Measurements from ENCODE around the gene AURKA. TPM values are rescaled to one million over a fixed set of nuclear protein-coding genes. Genes with fewer than 3 reads are reported as not detected.

Gene AURKA
- polyA plus RNA-seq, 1 donor (not counting 4 experiments of a cell fraction or from before 2014, with no cell fraction given) = 36.1 TPM

GRCh38 chr20:56429941-56430340 lies 37.9 kb upstream of the AURKA start:
- no peak overlapping the region for H3K9ac ChIP-seq (ENCODE audit: control insufficient read depth, extremely low read depth, insufficient read depth, low read length)
- no peak overlapping the region for H3K4me2 ChIP-seq (ENCODE audit: control insufficient read depth, extremely low read depth, insufficient read depth, low read depth, low read length)
- H3K4me1 ChIP-seq (ENCODE audit: control insufficient read depth, extremely low read depth, insufficient read depth, low read length) = peaks cover 13% of the 10 kb centered on the region
- H3K27me3 ChIP-seq (ENCODE audit: control insufficient read depth, extremely low read depth, insufficient read depth, low read length) = no peaks in the 10 kb centered on the region
- TF ChIP-seq, protein P1, sequence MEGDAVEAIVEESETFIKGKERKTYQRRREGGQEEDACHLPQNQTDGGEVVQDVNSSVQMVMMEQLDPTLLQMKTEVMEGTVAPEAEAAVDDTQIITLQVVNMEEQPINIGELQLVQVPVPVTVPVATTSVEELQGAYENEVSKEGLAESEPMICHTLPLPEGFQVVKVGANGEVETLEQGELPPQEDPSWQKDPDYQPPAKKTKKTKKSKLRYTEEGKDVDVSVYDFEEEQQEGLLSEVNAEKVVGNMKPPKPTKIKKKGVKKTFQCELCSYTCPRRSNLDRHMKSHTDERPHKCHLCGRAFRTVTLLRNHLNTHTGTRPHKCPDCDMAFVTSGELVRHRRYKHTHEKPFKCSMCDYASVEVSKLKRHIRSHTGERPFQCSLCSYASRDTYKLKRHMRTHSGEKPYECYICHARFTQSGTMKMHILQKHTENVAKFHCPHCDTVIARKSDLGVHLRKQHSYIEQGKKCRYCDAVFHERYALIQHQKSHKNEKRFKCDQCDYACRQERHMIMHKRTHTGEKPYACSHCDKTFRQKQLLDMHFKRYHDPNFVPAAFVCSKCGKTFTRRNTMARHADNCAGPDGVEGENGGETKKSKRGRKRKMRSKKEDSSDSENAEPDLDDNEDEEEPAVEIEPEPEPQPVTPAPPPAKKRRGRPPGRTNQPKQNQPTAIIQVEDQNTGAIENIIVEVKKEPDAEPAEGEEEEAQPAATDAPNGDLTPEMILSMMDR (optimal IDR thresholded peaks at IDR 0.05 in 1 of 3, IDR thresholded peaks at IDR 0.05 in 1 of 3, conservative IDR thresholded peaks at IDR 0.05 in 1 of 3; ENCODE audit: extremely low read depth in 1 of 3, insufficient read depth in 2 of 3, low read length in 3 of 3) = no peak
- TF ChIP-seq EZH2 (IDR thresholded peaks at IDR 0.05; ENCODE audit: low read length) = no peak
- H3K27ac ChIP-seq (ENCODE audit: control insufficient read depth, insufficient read depth, low read length) = no peak overlapping the region
- dilution Hi-C loops (cut with MboI; ENCODE audit: extremely low pct_ligation_motif_present, low sequenced_read_pairs) = no loop called here
- no peak overlapping the region for H2AFZ ChIP-seq (ENCODE audit: control insufficient read depth, low read length)
- no peak overlapping the region for H3K4me3 ChIP-seq (ENCODE audit: control insufficient read depth in 2 of 3, extremely low read depth in 1 of 3, insufficient read depth in 2 of 3, low read depth in 1 of 3, low read length in 3 of 3)
- H3K79me2 ChIP-seq (ENCODE audit: control insufficient read depth, insufficient read depth, low read length) = no peaks in the 10 kb centered on the region
- DNase-seq (ENCODE audit: low read depth, low spot score) = no peak
- no peaks in the 10 kb centered on the region for H3K9me1 ChIP-seq (ENCODE audit: control insufficient read depth, extremely low read depth, insufficient read depth, low read length)
- no peaks in the 10 kb centered on the region for H3K9me3 ChIP-seq (ENCODE audit: control insufficient read depth, low read depth, low read length)
- H3K36me3 ChIP-seq (ENCODE audit: control insufficient read depth in 2 of 2, extremely low read depth in 1 of 2, insufficient read depth in 2 of 2, low read length in 2 of 2) = no peaks in the 10 kb centered on the region
- H4K20me1 ChIP-seq (ENCODE audit: control insufficient read depth, extremely low read depth, insufficient read depth, low read length) = no peaks in the 10 kb centered on the region
- FAIRE-seq = no peak

GRCh38 chr20:56429502-56429901 lies 37.5 kb upstream of the AURKA start:
- Histone ChIP-seq H4K20me1 (ENCODE audit: control insufficient read depth, extremely low read depth, insufficient read depth, low read length) (no peaks in the 10 kb centered on the region), H3K4me3 (ENCODE audit: control insufficient read depth in 2 of 3, extremely low read depth in 1 of 3, insufficient read depth in 2 of 3, low read depth in 1 of 3, low read length in 3 of 3) (no peak overlapping the region), H3K4me2 (ENCODE audit: control insufficient read depth, extremely low read depth, insufficient read depth, low read depth, low read length) (no peak overlapping the region), H3K36me3 (ENCODE audit: control insufficient read depth in 2 of 2, extremely low read depth in 1 of 2, insufficient read depth in 2 of 2, low read length in 2 of 2) (no peaks in the 10 kb centered on the region), H3K79me2 (ENCODE audit: control insufficient read depth, insufficient read depth, low read length) (no peaks in the 10 kb centered on the region), H3K27ac (ENCODE audit: control insufficient read depth, insufficient read depth, low read length) (no peak overlapping the region), H3K27me3 (ENCODE audit: control insufficient read depth, extremely low read depth, insufficient read depth, low read length) (no peaks in the 10 kb centered on the region), H2AFZ (ENCODE audit: control insufficient read depth, low read length) (peak overlapping the region; percentile 31), H3K9me3 (ENCODE audit: control insufficient read depth, low read depth, low read length) (no peaks in the 10 kb centered on the region), H3K4me1 (ENCODE audit: control insufficient read depth, extremely low read depth, insufficient read depth, low read length) (peaks cover 13% of the 10 kb centered on the region), H3K9me1 (ENCODE audit: control insufficient read depth, extremely low read depth, insufficient read depth, low read length) (no peaks in the 10 kb centered on the region), H3K9ac (ENCODE audit: control insufficient read depth, extremely low read depth, insufficient read depth, low read length) (no peak overlapping the region)
- dilution Hi-C loops (cut with MboI; ENCODE audit: extremely low pct_ligation_motif_present, low sequenced_read_pairs) = no loop called here
- TF ChIP-seq EZH2 (IDR thresholded peaks at IDR 0.05; ENCODE audit: low read length) = no peak
- TF ChIP-seq, protein P1 (optimal IDR thresholded peaks at IDR 0.05 in 1 of 3, IDR thresholded peaks at IDR 0.05 in 1 of 3, conservative IDR thresholded peaks at IDR 0.05 in 1 of 3; ENCODE audit: extremely low read depth in 1 of 3, insufficient read depth in 2 of 3, low read length in 3 of 3) = no peak
- FAIRE-seq = no peak
- DNase-seq (ENCODE audit: low read depth, low spot score) = peak; percentile 40
